ENCODE results near the gene TRAF2.

GRCh38 chr9:136934277-136934676, 48.0 kb downstream of the TRAF2 start:
- TF ChIP-seq CTCF (IDR thresholded peaks at IDR 0.05) (no peak), POLR2A (IDR thresholded peaks at IDR 0.05) (no peak)

Measured in tibial nerve (tissue), 3 donors.